Kidney (tissue), 14 donors: ENCODE data around the gene MEN1. TPM values are rescaled to one million over a fixed set of nuclear protein-coding genes. Genes with fewer than 3 reads are reported as not detected.

Experiments used
- DNase-seq, 5 donors: peaks; one replicate each; pipeline ENCODE4 v3.0.0-alpha.2; 2013 to 2020
- FAIRE-seq: peaks from 2 replicates; lab custom pipeline; 2012; peaks lifted over from hg19 to GRCh38; lab: Jason Lieb, UNC
- H3K27ac ChIP-seq, 2 donors: one replicate each; pipeline ENCODE4 v1.7.0; 2013; ENCODE audit warnings: low read depth in 2 of 2, low read length in 2 of 2, inconsistent platforms in 1 of 2
- H3K27me3 ChIP-seq: one replicate; pipeline ENCODE4 v1.7.1; 2013; ENCODE audit warnings: low read length, inconsistent platforms; ENCODE audit not compliant: control insufficient read depth, insufficient read depth
- H3K36me3 ChIP-seq, 3 donors: one replicate each; pipeline versions ENCODE4 v1.7.0 to v1.7.1; 2013; ENCODE audit warnings: low read length in 3 of 3, control low read depth in 1 of 3, inconsistent platforms in 1 of 3; ENCODE audit not compliant: insufficient read depth in 3 of 3, control insufficient read depth in 2 of 3
- H3K4me1 ChIP-seq, 3 donors: one replicate each; pipeline versions ENCODE4 v1.7.0 to v1.7.1; 2013; ENCODE audit warnings: low read length in 3 of 3, inconsistent platforms in 1 of 3, low read depth in 1 of 3; ENCODE audit not compliant: control insufficient read depth in 2 of 3, insufficient read depth in 2 of 3
- H3K4me3 ChIP-seq, 3 donors: one replicate each; pipeline versions ENCODE4 v1.7.0 to v1.8.1; 2013; ENCODE audit warnings: low read length in 3 of 3, control low read depth in 1 of 3, inconsistent platforms in 1 of 3
- H3K9ac ChIP-seq, 3 donors: one replicate each; pipeline versions ENCODE4 v1.7.0 to v1.7.1; 2013; ENCODE audit warnings: low read length in 3 of 3, control low read depth in 1 of 3, inconsistent platforms in 1 of 3
- H3K9me3 ChIP-seq, 3 donors: one replicate each; pipeline versions ENCODE4 v1.7.0 to v1.7.1; 2013; ENCODE audit warnings: low read length in 3 of 3, control low read depth in 1 of 3, inconsistent platforms in 1 of 3; ENCODE audit not compliant: control insufficient read depth in 2 of 3, insufficient read depth in 1 of 3
- intact Hi-C: fragments of 100-400 bp; cut with DNase I; formaldehyde crosslinking; loops from one replicate; pipeline ENCODE4 v1.11.1; 2022
- polyA plus RNA-seq: library from polyadenylated mRNA; stranded (reverse); fragments of 350-450 nt; fragmentation: Illumina TruSeq; extraction: RNeasy Lipid Tissue Mini Kit (QIAGEN cat#74804); gene quantifications from one replicate; pipeline ENCODE4 v1.2.3, GENCODE V29; 2014; ENCODE audit warnings: low read depth, low replicate concordance; ENCODE audit not compliant: insufficient read depth
- total RNA-seq: library from RNA; stranded (reverse); fragmentation: NEBNext Ultra II Directional; extraction: Animal tissue kit (Norgen Biotek cat#: 25700); gene quantifications from one replicate; pipeline ENCODE4 v1.2.1, GENCODE V29; 2021
- TF ChIP-seq, protein P1 (sequence below): IDR thresholded peaks from 3 replicates; pipeline ENCODE4 v1.5.1; 2012; ENCODE audit warnings: mild to moderate bottlenecking, moderate library complexity, borderline replicate concordance; ENCODE audit not compliant: insufficient read depth; ENCODE audit errors: extremely low read depth
- donor health status: control.
- donor health status: control.
- donor health status: control.
- donor health status: control.
- donor health status: control.
- donor health status: DM: yes; HTN: yes; CAD: no.
- donor health status: Normal renal cell carcinoma (clear cell type).

MEN1 gene
- total and polyA plus RNA-seq, 2 donors from 2014 or later: 20.9 to 24.0 TPM

DNA sequence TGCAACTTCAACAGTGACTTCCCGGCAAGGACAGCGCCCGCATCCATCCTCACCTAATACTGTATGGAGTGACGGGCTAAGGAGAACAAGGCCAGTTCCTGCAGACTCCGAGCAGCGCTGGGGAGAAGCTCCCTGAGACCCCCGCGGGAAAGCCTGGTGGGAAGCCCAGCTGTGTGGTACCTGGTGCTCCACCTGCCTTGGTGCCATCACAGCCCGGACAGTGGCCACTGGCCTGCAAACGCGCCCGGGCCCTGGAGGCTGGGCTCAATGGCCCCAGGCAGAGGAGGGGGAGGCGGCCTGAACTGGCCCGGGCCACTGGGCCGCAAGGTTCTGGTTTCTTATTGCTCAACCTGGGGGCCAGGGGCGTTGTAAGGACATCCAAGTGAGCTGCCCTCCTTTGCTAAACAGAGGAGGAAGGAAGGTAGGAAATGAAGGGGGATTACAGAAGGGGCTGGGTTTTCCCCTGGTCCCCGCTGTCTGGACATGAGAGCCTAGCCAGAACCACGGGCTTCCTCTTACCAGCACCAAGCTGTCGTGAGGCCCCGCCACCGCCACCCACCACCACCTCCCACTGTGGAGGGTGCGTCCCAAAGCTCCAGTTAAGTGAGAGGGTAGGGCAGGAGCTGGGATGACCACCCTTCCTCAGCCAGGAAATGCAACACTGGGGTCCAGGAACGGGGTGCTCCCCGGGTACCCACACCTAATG, 42.6 kb upstream of the MEN1 start:
- FAIRE-seq (no peak), DNase-seq (peak in 1 of 5 donors; percentile 66)
- H3K4me1 ChIP-seq: peaks cover 0 to 33% (median 5%) of the 10 kb centered on the region in 3 donors
- peaks cover 0 to 8% (median 3%) of the 10 kb centered on the region in 3 donors for H3K36me3 ChIP-seq
- intact Hi-C loops: loop anchor here (5.0 kb wide), 1 partner anchor 39 kb away; no protein-coding TSS in a partner anchor
- TF ChIP-seq, protein P1, sequence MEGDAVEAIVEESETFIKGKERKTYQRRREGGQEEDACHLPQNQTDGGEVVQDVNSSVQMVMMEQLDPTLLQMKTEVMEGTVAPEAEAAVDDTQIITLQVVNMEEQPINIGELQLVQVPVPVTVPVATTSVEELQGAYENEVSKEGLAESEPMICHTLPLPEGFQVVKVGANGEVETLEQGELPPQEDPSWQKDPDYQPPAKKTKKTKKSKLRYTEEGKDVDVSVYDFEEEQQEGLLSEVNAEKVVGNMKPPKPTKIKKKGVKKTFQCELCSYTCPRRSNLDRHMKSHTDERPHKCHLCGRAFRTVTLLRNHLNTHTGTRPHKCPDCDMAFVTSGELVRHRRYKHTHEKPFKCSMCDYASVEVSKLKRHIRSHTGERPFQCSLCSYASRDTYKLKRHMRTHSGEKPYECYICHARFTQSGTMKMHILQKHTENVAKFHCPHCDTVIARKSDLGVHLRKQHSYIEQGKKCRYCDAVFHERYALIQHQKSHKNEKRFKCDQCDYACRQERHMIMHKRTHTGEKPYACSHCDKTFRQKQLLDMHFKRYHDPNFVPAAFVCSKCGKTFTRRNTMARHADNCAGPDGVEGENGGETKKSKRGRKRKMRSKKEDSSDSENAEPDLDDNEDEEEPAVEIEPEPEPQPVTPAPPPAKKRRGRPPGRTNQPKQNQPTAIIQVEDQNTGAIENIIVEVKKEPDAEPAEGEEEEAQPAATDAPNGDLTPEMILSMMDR: no peak
- H3K9ac ChIP-seq: no peak overlapping the region
- H3K4me3 ChIP-seq: no peak overlapping the region
- H3K27me3 ChIP-seq: no peaks in the 10 kb centered on the region
- H3K9me3 ChIP-seq: no peaks in the 10 kb centered on the region
- H3K27ac ChIP-seq: no peak overlapping the region

DNA sequence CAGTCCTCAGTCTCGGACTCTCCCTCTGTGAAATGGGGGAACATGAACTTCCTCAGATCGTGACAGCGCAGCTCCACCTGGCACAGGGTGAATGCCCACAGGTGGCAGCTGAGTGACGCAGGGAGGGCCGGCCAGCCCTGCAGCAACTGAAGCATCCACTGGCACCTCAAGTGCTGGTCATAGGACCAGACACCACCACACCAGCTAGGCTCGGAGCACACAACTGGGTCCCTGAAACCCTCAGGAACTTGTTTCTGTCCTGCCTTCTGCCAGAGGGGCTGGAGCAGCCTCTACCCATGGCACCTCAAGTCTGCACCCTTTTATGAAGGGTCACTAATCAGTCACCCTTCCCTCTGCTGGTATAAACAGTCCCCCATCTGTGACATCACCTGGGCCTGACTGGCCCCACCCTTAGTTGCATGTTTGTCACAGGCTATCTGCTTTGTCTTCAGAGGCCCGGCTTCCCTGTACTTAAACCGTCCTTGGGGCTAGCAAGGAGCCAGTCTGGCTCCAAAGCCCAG, 41.5 kb upstream of the MEN1 start:
- H3K27ac ChIP-seq: no peak overlapping the region
- peaks cover 0 to 30% (median 5%) of the 10 kb centered on the region in 3 donors for H3K4me1 ChIP-seq
- H3K27me3 ChIP-seq: no peaks in the 10 kb centered on the region
- DNase-seq (peak in 1 of 5 donors; percentile 73), FAIRE-seq (no peak)
- TF ChIP-seq, protein P1: no peak
- intact Hi-C loops: loop anchor here (5.0 kb wide), 1 partner anchor 40 kb away; no protein-coding TSS in a partner anchor
- no peaks in the 10 kb centered on the region for H3K9me3 ChIP-seq
- no peak overlapping the region for H3K9ac ChIP-seq
- H3K36me3 ChIP-seq: peaks cover 0 to 5% (median 0%) of the 10 kb centered on the region in 3 donors
- H3K4me3 ChIP-seq: no peak overlapping the region

DNA sequence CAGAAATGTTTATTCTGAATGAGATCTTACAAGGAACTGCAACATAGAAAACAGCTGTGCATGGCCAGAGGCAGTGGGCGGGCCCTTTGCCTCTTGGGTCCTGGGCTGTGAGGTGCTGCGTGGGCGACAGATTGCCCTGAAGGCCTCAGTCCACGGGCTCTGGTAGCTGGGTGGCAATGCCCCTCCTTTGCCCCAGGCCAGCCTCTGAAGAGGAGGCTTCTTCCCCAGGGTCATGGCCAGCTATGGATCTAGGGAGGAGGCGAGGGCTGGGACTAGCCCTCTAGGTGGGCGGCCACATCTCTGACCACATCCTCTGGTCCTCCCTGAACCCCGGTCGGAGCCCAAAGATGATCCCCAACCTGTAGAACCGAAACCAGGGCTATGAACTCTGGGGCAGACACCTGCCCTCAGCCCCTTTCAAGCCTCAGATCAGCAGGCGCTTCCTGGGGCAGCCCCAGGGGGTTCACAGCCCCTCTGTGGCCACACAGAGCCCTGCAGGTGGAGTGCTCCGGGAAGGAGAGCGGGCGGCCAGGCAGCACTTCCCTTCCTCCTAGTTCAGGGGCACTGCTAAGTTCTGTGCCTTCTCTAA, 40.7 kb upstream of the MEN1 start:
- H3K9ac ChIP-seq: no peak overlapping the region
- H3K4me1 ChIP-seq: peaks cover 0 to 27% (median 5%) of the 10 kb centered on the region in 3 donors
- FAIRE-seq (no peak), DNase-seq (peak in 1 of 5 donors; percentile 80)
- H3K36me3 ChIP-seq: peaks cover 0 to 2% (median 0%) of the 10 kb centered on the region in 3 donors
- no peaks in the 10 kb centered on the region for H3K9me3 ChIP-seq
- intact Hi-C loops: loop anchor here (5.0 kb wide), 1 partner anchor 41 kb away; no protein-coding TSS in a partner anchor
- TF ChIP-seq, protein P1: no peak
- H3K27ac ChIP-seq: no peak overlapping the region
- no peaks in the 10 kb centered on the region for H3K27me3 ChIP-seq
- no peak overlapping the region for H3K4me3 ChIP-seq
